ENCODE measurements around the gene AKAP1. TPM values are rescaled to one million over a fixed set of nuclear protein-coding genes. Genes with fewer than 3 reads are reported as not detected.

AKAP1 gene
- polyA plus RNA-seq, 1 donor (not counting 4 experiments of a cell fraction or from before 2014, with no cell fraction given) = 24.1 TPM

DNA sequence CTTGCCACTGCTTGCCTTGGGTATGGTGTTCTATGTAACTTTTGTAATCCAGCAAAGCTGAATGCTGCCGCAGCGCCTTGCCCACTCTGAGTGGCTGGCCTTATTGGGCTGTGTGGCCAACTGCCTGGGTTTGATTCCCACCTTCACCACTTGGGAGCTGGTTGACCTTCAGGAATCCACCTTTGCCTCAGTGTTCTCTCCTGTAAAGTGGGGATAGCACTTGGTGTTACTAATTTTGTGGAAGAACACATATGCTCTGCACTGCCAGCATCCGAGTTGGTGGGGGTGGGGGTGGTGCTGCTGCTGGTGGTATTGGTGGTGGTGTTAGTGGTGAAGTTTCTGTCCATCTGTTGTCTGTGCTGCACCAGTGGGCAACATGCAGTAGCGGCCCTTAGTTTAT, 32.8 kb downstream of the AKAP1 start:
- Histone ChIP-seq H3K36me3 (ENCODE audit: control insufficient read depth in 2 of 2, extremely low read depth in 1 of 2, insufficient read depth in 2 of 2, low read length in 2 of 2) (peaks cover 31 to 43% of the 10 kb centered on the region in 2 experiments), H3K27me3 (ENCODE audit: control insufficient read depth, extremely low read depth, insufficient read depth, low read length) (no peaks in the 10 kb centered on the region), H4K20me1 (ENCODE audit: control insufficient read depth, extremely low read depth, insufficient read depth, low read length) (no peaks in the 10 kb centered on the region), H3K27ac (ENCODE audit: control insufficient read depth, insufficient read depth, low read length) (no peak overlapping the region), H3K4me2 (ENCODE audit: control insufficient read depth, extremely low read depth, insufficient read depth, low read depth, low read length) (no peak overlapping the region), H3K79me2 (ENCODE audit: control insufficient read depth, insufficient read depth, low read length) (no peaks in the 10 kb centered on the region), H2AFZ (ENCODE audit: control insufficient read depth, low read length) (no peak overlapping the region), H3K9me3 (ENCODE audit: control insufficient read depth, low read depth, low read length) (no peaks in the 10 kb centered on the region), H3K9ac (ENCODE audit: control insufficient read depth, extremely low read depth, insufficient read depth, low read length) (no peak overlapping the region), H3K9me1 (ENCODE audit: control insufficient read depth, extremely low read depth, insufficient read depth, low read length) (peaks cover 5% of the 10 kb centered on the region), H3K4me3 (ENCODE audit: control insufficient read depth in 2 of 3, extremely low read depth in 1 of 3, insufficient read depth in 2 of 3, low read depth in 1 of 3, low read length in 3 of 3) (no peak overlapping the region), H3K4me1 (ENCODE audit: control insufficient read depth, extremely low read depth, insufficient read depth, low read length) (no peaks in the 10 kb centered on the region)
- FAIRE-seq (no peak), DNase-seq (ENCODE audit: low read depth, low spot score) (no peak)
- dilution Hi-C loops (cut with MboI; ENCODE audit: extremely low pct_ligation_motif_present, low sequenced_read_pairs) = no loop called here
- TF ChIP-seq, protein P1, sequence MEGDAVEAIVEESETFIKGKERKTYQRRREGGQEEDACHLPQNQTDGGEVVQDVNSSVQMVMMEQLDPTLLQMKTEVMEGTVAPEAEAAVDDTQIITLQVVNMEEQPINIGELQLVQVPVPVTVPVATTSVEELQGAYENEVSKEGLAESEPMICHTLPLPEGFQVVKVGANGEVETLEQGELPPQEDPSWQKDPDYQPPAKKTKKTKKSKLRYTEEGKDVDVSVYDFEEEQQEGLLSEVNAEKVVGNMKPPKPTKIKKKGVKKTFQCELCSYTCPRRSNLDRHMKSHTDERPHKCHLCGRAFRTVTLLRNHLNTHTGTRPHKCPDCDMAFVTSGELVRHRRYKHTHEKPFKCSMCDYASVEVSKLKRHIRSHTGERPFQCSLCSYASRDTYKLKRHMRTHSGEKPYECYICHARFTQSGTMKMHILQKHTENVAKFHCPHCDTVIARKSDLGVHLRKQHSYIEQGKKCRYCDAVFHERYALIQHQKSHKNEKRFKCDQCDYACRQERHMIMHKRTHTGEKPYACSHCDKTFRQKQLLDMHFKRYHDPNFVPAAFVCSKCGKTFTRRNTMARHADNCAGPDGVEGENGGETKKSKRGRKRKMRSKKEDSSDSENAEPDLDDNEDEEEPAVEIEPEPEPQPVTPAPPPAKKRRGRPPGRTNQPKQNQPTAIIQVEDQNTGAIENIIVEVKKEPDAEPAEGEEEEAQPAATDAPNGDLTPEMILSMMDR (optimal IDR thresholded peaks at IDR 0.05 in 1 of 3, IDR thresholded peaks at IDR 0.05 in 1 of 3, conservative IDR thresholded peaks at IDR 0.05 in 1 of 3; ENCODE audit: extremely low read depth in 1 of 3, insufficient read depth in 2 of 3, low read length in 3 of 3) = no peak
- no peak for TF ChIP-seq EZH2 (IDR thresholded peaks at IDR 0.05; ENCODE audit: low read length)

DNA sequence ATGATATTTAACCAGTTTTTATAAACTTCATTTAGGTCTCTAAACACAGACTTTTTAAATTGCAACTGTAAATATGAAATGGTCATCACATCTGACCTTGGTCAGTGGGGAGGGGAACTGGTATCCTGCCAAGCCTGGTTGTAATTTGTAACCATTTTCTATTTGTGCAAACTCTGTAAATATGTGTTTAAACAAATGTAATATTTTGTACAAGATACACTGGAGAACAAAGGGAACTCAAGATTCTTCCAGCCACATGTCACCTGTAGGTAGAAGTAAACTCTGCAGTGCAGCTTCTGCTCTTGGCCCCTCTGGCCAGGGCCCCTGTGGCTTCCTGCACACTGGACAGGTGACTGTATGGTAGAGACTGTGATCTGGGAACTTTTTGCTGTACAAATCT, 35.8 kb downstream of the AKAP1 start:
- H3K9me1 ChIP-seq (ENCODE audit: control insufficient read depth, extremely low read depth, insufficient read depth, low read length) = peaks cover 2% of the 10 kb centered on the region
- dilution Hi-C loops (cut with MboI; ENCODE audit: extremely low pct_ligation_motif_present, low sequenced_read_pairs) = no loop called here
- H3K27ac ChIP-seq (ENCODE audit: control insufficient read depth, insufficient read depth, low read length) = no peak overlapping the region
- TF ChIP-seq EZH2 (IDR thresholded peaks at IDR 0.05; ENCODE audit: low read length) = no peak
- TF ChIP-seq, protein P1 (optimal IDR thresholded peaks at IDR 0.05 in 1 of 3, IDR thresholded peaks at IDR 0.05 in 1 of 3, conservative IDR thresholded peaks at IDR 0.05 in 1 of 3; ENCODE audit: extremely low read depth in 1 of 3, insufficient read depth in 2 of 3, low read length in 3 of 3) = no peak
- peaks cover 23 to 36% of the 10 kb centered on the region in 2 experiments for H3K36me3 ChIP-seq (ENCODE audit: control insufficient read depth in 2 of 2, extremely low read depth in 1 of 2, insufficient read depth in 2 of 2, low read length in 2 of 2)
- no peaks in the 10 kb centered on the region for H3K27me3 ChIP-seq (ENCODE audit: control insufficient read depth, extremely low read depth, insufficient read depth, low read length)
- H3K9me3 ChIP-seq (ENCODE audit: control insufficient read depth, low read depth, low read length) = no peaks in the 10 kb centered on the region
- H3K4me2 ChIP-seq (ENCODE audit: control insufficient read depth, extremely low read depth, insufficient read depth, low read depth, low read length) = no peak overlapping the region
- H3K9ac ChIP-seq (ENCODE audit: control insufficient read depth, extremely low read depth, insufficient read depth, low read length) = no peak overlapping the region
- no peak for FAIRE-seq
- H3K4me1 ChIP-seq (ENCODE audit: control insufficient read depth, extremely low read depth, insufficient read depth, low read length) = no peaks in the 10 kb centered on the region
- no peaks in the 10 kb centered on the region for H4K20me1 ChIP-seq (ENCODE audit: control insufficient read depth, extremely low read depth, insufficient read depth, low read length)
- H3K4me3 ChIP-seq (ENCODE audit: control insufficient read depth in 2 of 3, extremely low read depth in 1 of 3, insufficient read depth in 2 of 3, low read depth in 1 of 3, low read length in 3 of 3) = no peak overlapping the region
- no peak overlapping the region for H2AFZ ChIP-seq (ENCODE audit: control insufficient read depth, low read length)
- DNase-seq (ENCODE audit: low read depth, low spot score) = no peak
- H3K79me2 ChIP-seq (ENCODE audit: control insufficient read depth, insufficient read depth, low read length) = no peaks in the 10 kb centered on the region
